HG02610 (cell line): Measurements from ENCODE around the gene ZNF724.
"Not testable (repeated sequence)": the region's sequence is repeated elsewhere in the genome, so short reads cannot be mapped to it uniquely, and the experiment has no call there.

Experiments used
- ATAC-seq: cut with Tn5 transposase; IDR thresholded peaks from one replicate; pipeline ENCODE4 v1.9.1; 2021; ENCODE audit warnings: mild to moderate bottlenecking, moderate library complexity; ENCODE audit not compliant: unreplicated experiment

ZNF724 gene

GRCh38 chr19:23253256-23253655, 3.1 kb upstream of the ZNF724 start:
- not testable (repeated sequence) for ATAC-seq

- no peak for ATAC-seq
These were observed 8.8 kb downstream of the ZNF724 start for GRCh38 chr19:23241419-23241818.

GRCh38 chr19:23222998-23223652, 27.1 kb downstream of the ZNF724 start:
- ATAC-seq = no peak

GRCh38 chr19:23203841-23204344, 46.3 kb downstream of the ZNF724 start:
- ATAC-seq = no peak

GRCh38 chr19:23190341-23190740, 59.9 kb downstream of the ZNF724 start:
- ATAC-seq = no peak

GRCh38 chr19:23183251-23183650, 66.9 kb downstream of the ZNF724 start:
- no peak for ATAC-seq
